Measurements from ENCODE around the gene BCL11B.

The BCL11B gene

DNA sequence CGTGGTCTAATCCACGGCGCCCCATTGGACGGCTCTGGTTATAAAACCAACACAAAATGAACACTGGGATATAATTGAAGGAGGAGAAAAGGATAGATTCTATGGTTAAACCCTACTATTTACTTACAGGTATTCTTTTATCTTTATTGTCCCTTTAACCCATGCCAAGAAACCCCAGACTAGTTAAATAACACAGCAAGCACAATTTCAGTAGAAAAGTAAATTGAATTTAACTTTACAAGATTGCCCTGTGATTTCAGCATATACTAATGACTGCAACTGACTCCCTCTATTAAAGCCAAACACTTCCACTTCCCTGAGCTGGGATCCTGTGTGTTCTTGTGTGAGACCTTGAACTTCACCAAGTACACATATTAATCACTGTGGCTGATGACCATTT is 45.3 kb downstream of the BCL11B start:
- in situ Hi-C loops (cut with MboI; ENCODE audit: low sequenced_read_pairs): no loop called here

GRCh38 chr14:99225436-99226203 is 46.4 kb downstream of the BCL11B start:
- in situ Hi-C loops (cut with MboI; ENCODE audit: low sequenced_read_pairs): no loop called here

- in situ Hi-C loops (cut with MboI; ENCODE audit: low sequenced_read_pairs): no loop called here
Observed at GRCh38 chr14:99224948-99225347, 47.0 kb downstream of the BCL11B start.

- in situ Hi-C loops (cut with MboI; ENCODE audit: low sequenced_read_pairs): no loop called here
Observed at GRCh38 chr14:99224116-99224910, 47.7 kb downstream of the BCL11B start.

DNA sequence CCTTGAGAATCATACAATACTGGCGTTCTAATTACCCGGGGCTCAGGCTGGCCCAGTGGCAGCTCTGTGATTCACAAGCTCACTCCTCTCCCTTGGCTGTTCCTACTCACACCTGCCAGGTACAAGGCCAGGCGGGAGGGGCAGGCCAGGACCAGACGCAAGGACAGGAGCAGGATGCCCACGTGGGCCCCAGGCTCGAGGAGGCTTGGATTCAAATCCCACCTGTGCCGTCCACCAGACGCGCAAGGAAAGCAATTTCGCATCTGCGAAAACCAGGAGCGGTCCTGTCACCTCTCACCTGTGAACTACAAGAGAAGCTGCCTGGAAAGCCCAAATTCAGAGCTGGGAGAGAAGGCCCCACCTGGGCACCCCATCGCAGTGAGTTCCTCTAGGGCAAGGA is 50.6 kb downstream of the BCL11B start:
- in situ Hi-C loops (cut with MboI; ENCODE audit: low sequenced_read_pairs): no loop called here

GRCh38 chr14:99217066-99217955 is 54.7 kb downstream of the BCL11B start:
- in situ Hi-C loops (cut with MboI; ENCODE audit: low sequenced_read_pairs): no loop called here

DNA sequence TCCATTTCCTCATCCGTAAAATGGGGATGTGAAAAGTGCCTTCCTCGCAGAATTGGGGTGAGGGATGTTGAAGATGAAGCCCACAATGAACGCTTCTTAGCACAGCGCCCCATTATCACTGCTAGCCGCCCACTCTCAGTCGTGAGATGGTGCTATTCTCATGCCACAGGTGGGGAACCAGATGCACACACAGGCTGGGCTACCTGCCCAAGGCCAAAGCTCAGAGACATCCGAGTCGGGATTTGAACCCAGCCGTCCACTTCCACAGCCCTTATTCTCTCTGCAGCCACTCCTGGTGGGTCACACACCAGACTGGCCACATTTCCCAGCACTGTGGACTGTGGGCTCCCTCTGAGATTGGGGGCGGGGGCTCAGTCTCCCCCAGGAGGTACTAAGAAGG is 55.8 kb downstream of the BCL11B start:
- in situ Hi-C loops (cut with MboI; ENCODE audit: low sequenced_read_pairs): no loop called here

- in situ Hi-C loops (cut with MboI; ENCODE audit: low sequenced_read_pairs): no loop called here
Observed at GRCh38 chr14:99215277-99215676, 56.7 kb downstream of the BCL11B start.

GRCh38 chr14:99214701-99215100 is 57.3 kb downstream of the BCL11B start:
- in situ Hi-C loops (cut with MboI; ENCODE audit: low sequenced_read_pairs): no loop called here

DNA sequence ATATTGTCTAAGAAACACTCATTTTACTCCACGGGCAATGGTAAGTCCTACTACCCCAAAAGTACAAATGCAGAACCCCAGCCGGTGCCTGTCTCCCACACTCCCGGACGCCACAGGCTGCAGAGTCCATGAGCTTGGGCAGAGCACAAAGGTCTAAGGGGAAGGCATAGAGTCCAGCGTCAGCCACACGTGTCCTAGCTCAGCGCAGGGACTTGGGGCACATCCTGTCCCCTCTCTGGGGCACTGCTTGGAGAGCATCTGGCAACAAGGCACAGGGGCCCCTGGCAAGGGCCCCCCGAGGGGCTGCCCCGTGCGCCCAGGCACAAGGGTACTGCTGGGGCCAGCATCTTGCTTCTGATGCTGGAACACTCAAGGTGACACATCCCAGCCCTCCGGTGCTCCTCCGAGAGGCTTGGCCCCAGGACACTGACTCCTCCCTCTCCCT is 58.4 kb downstream of the BCL11B start:
- in situ Hi-C loops (cut with MboI; ENCODE audit: low sequenced_read_pairs): no loop called here

DNA sequence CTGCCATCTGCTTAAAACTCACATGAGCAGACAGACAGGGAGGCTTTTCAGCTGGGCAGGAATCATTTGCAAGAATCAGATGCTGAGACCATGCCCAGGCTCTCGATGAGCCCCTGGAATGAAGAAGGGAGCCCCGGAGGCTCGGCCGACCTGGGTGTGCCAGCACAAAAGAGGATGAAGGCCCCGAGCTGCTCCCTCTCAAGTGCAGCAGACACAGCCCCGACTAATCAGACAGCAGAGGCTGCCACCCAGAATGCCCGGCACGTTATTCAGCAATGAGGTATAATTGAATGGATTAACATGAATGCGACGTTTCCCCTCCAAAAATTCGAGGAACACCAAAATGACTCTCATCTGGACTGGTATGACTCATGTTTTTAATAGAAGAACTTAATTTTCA is 58.9 kb downstream of the BCL11B start:
- in situ Hi-C loops (cut with MboI; ENCODE audit: low sequenced_read_pairs): no loop called here

DNA sequence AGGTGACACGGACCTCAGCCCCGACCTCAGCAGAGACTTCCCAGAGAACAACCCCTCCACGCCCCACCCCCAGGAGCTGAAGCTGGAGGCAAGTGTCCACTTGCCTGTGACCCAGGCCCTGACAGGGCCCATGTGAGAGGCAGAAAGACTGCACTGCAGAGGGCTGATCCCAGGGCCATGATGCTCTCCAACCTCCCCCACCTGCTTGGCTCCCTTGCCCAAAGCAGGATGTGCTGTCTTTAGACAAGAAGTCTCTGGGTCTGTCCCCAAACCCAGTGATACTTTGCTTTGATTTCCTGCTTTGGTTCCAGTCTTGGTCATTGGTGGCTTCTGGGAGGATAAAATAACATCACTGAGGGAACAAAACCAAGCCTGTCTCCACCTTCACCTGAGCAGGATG is 59.4 kb downstream of the BCL11B start:
- in situ Hi-C loops (cut with MboI; ENCODE audit: low sequenced_read_pairs): no loop called here

DNA sequence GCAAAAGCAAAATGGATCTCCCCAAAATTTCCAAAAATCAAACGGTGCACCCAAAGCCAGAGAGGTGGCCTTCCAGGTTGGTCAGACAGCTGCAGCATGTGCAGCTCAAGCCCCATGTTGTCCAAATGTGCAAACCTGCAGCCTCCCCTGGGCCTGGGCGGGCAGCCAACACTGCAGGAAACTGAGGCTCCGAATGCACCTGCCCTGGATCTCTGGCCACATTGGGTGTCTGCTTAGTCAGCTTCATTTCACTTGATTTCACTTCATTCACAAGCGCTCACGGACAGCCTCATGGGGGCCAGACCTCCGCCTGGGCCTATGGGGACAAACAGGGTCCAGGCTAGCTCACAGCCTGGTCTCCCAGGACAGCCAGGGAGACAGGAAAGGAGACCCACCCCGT is 59.8 kb downstream of the BCL11B start:
- in situ Hi-C loops (cut with MboI; ENCODE audit: low sequenced_read_pairs): no loop called here

DNA sequence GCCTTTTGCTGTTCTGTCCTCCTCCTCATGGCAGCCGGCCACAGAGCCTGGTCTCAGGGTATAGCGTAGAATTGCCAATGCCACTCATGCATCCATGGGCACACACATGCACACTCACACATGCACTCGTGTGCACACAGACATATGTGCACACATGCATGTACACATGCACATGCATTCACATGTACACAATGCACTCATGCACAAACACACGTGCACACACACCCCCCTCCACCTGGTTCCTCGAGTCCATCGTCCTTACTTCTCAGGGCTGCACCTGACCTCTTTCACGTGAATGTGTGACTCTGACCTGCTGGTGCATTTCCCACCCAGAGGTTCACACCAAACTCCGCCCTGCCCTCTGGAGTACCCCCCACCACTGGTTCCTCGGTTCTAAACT is 60.6 kb downstream of the BCL11B start:
- in situ Hi-C loops (cut with MboI; ENCODE audit: low sequenced_read_pairs): no loop called here

- in situ Hi-C loops (cut with MboI; ENCODE audit: low sequenced_read_pairs): no loop called here
Observed at GRCh38 chr14:99210333-99210732, 61.7 kb downstream of the BCL11B start.

DNA sequence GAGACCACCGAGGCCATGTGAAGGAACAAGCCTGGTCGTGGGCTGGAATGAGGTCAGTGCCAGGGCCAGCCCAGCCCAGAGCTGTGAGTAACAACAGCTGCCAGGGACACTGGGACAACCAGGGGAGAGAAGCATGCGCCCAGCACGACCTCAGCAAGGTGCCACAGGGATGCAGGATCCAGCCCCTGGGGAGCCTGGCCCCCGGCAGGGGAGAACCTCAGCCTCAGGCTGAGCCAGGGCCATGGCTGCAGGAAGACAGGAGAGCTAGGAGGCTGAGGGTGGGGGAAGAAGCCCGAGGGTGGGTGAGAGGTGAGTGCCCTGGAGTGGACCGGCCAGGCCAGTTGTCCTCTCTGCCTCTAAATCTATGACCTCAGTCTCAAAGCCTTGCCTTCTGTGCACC is 62.6 kb downstream of the BCL11B start:
- in situ Hi-C loops (cut with MboI; ENCODE audit: low sequenced_read_pairs): no loop called here

GRCh38 chr14:99208318-99208717 is 63.7 kb downstream of the BCL11B start:
- in situ Hi-C loops (cut with MboI; ENCODE audit: low sequenced_read_pairs): no loop called here

GRCh38 chr14:99207456-99207855 is 64.5 kb downstream of the BCL11B start:
- in situ Hi-C loops (cut with MboI; ENCODE audit: low sequenced_read_pairs): no loop called here

DNA sequence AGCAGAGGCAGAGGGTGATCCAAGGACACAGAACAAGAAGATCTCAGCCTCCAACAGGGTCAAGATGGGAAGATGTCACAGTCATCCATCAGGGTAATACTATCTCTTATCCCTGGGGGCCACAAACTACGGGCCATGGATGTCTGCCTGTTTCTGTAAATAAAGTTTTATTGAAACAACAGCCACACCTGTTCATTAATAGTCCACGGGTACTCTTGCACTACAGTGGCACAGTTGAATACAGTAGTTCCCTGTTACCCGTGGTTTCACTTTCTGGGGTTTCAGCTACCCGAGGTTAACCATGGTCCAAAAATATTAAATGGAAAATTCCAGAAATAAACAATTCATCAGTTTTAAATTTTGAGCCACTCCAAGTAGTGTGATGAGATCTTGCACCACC is 65.9 kb downstream of the BCL11B start:
- in situ Hi-C loops (cut with MboI; ENCODE audit: low sequenced_read_pairs): no loop called here

- in situ Hi-C loops (cut with MboI; ENCODE audit: low sequenced_read_pairs): no loop called here
Observed at GRCh38 chr14:99205086-99205688, 66.8 kb downstream of the BCL11B start.

DNA sequence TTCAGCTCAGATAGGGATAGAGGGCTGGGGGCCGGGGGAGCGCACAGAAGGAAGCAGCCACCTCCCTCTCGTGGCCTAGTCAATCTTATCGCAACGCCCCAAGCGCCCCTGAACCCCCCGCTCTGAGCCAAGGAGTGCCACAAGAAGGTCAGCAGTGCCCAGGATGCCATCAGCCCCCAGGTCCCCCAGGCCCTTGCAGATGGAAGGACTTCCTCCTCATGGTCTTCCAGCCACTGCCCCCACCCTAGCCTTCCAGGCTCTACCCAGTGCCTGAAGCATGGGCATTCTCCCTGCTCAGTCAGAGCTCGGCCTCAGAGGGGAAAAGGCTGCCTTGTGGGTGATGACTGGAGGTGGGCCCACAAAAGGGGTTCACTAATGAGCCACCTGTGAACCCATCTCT is 68.2 kb downstream of the BCL11B start:
- in situ Hi-C loops (cut with MboI; ENCODE audit: low sequenced_read_pairs): no loop called here

All from HL-60/S4 treated with phorbol 12-myristate 13-acetate at 8.2 ng/mL for 4 days and 3 days (cell line).